Motor neuron (in vitro differentiated cells): ENCODE measurements around the gene AFF3. TPM values are rescaled to one million over a fixed set of nuclear protein-coding genes. Genes with fewer than 3 reads are reported as not detected.
"Not testable (repeated sequence)": the region's sequence is repeated elsewhere in the genome, so short reads cannot be mapped to it uniquely, and the experiment has no call there.

Source experiments
- ATAC-seq, 8 experiments: fragments of 200-7000 bp; cut with Tn5 transposase; replicated peaks in 6 of 8; 2 replicates each; pipeline ENCODE4 v1.8.0; 2021; ENCODE audit warnings: mild to moderate bottlenecking in 8 of 8, moderate library complexity in 8 of 8
- H3K27ac ChIP-seq, 2 donors: fragments of 250-450 bp; sonication (Bioruptor Pico); 2 replicates each; pipeline ENCODE4 v1.9.0; 2021; ENCODE audit warnings: antibody characterized with exemption in 2 of 2, mild to moderate bottlenecking in 2 of 2, moderate library complexity in 1 of 2
- H3K4me1 ChIP-seq, 2 donors: fragments of 250-450 bp; sonication (Bioruptor Pico); replicated peaks in 1 of 2; 2 replicates each; pipeline ENCODE4 v1.6.1; 2021; ENCODE audit warnings: antibody characterized with exemption in 2 of 2, mild to moderate bottlenecking in 2 of 2, moderate library complexity in 1 of 2
- H3K4me3 ChIP-seq, 5 donors: fragments of 250-450 bp; sonication (Bioruptor Pico); 2 replicates each; pipeline ENCODE4 v1.9.0; 2021; ENCODE audit warnings: antibody characterized with exemption in 5 of 5, mild to moderate bottlenecking in 5 of 5, moderate library complexity in 4 of 5
- WGBS, 10 experiments: fragments of 450-650 bp; shearing (Covaris generic); methylation state at CpG; one replicate each; pipeline ENCODE4 v1.0.0; 2022; 5-methylcytosine and 5-hydroxymethylcytosine counted together
- in situ Hi-C, 9 experiments: fragments of 400-800 bp; cut with MboI; loops; one replicate each; pipeline ENCODE4 v1.15.0; 2021; ENCODE audit warnings: low sequenced_read_pairs in 9 of 9, low pct_unique_long_range_greater_than_20kb in 2 of 9; ENCODE audit not compliant: unreplicated experiment in 9 of 9
- total RNA-seq, 8 experiments: library from RNA; unstranded; fragments of 300-600 nt; gene quantifications; 2 replicates each; pipeline versions ENCODE4 v1.2.3 to v1.2.4, GENCODE V29; 2022

Gene AFF3
- total RNA-seq, 8 experiments from 2014 or later: 0.99 to 33.6 (median 16.7) TPM

DNA sequence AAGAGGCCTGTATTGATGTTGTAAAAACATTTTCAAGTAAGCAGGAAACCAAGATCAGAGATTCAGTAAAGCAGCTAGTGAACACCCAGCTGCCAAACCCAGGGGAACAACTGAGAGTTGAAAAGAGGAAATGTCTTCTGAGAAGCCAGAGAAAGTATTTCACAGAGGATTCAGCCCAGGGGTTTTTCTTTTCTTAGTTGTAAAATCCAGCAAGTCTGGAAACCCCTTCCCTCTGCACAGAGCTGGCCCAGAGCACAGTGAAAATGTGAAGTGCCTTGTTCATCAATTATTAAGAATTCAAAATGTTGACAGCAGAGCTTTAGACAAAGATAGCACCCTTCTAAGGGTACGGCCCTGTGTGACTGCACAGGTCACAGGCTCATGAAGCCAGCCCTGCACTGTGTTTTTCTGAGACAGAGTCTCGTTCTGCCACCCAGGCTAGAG, 28.4 kb downstream of the AFF3 start:
- ATAC-seq: no peak
- Histone ChIP-seq H3K27ac (no peak overlapping the region), H3K4me3 (no peak overlapping the region), H3K4me1 (peaks cover 3 to 5% of the 10 kb centered on the region in 2 donors)
- WGBS, 10 experiments: 20 to 86% methylated on average over 1 of the region's 2 CpGs; no CpG with 5 or more reads in 8 of the 10 experiments
- in situ Hi-C loops: loop anchor here in 1 of 9 experiments (25.0 kb wide), 1 partner anchor 98 kb away; no protein-coding TSS in a partner anchor

GRCh38 chr2:100110614-100111000, 31.8 kb downstream of the AFF3 start:
- no peak overlapping the region for H3K4me3 ChIP-seq
- H3K4me1 ChIP-seq: peaks cover 34 to 36% of the 10 kb centered on the region in 2 donors
- in situ Hi-C loops: loop anchor here in 1 of 9 experiments (25.0 kb wide), 1 partner anchor 102 kb away; no protein-coding TSS in a partner anchor
- ATAC-seq: no peak
- no peak overlapping the region for H3K27ac ChIP-seq
- 0 to 100% (median 100%) methylated on average over 1 to 2 of the region's 2 CpGs; no CpG with 5 or more reads in 5 of the 10 experiments for WGBS, 10 experiments

DNA sequence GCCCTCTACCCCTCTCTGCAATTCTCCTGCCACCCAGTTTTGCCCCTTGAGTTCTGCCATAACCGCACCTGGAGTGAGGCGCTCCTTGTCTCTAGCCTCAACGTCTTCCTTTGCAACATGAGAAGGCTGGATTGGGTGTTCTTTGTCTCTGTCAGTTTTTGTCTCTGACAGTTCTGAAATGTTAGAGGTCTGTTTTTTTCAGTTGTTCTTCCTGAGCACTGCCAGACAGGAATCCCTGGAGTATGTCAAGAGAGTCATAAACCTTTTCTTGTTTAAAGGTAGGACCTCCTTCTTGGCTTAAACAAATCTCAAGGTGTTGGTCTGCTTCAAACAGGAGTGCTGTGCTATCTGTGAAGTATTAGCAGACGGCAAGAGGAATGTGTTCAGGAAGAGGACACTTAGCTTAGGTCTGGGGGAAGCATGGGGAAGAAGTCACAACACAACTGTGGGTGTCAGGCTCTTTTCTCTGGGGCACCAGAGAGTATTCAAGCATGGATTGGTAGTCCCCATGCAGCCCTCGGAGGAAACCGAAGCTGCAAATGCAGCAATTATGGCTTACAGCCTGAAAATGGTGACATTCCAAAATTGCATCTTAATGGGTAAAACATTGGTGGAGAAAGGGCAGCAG, 32.3 kb downstream of the AFF3 start:
- in situ Hi-C loops: loop anchor here in 1 of 9 experiments (25.0 kb wide), 1 partner anchor 102 kb away; no protein-coding TSS in a partner anchor
- 21 to 100% (median 87%) methylated on average over 1 to 6 of the region's 6 CpGs; no CpG with 5 or more reads in 1 of the 10 experiments for WGBS, 10 experiments
- ATAC-seq: no peak

GRCh38 chr2:100108648-100109020, 33.8 kb downstream of the AFF3 start:
- 17 to 80% (median 67%) methylated on average over 1 to 2 of the region's 3 CpGs; no CpG with 5 or more reads in 5 of the 10 experiments for WGBS, 10 experiments
- in situ Hi-C loops: loop anchor here in 1 of 9 experiments (25.0 kb wide), 1 partner anchor 104 kb away; no protein-coding TSS in a partner anchor
- ATAC-seq: peak in 2 of 8 experiments; percentile 15 to 52
- not testable (repeated sequence) for H3K4me3 ChIP-seq, H3K27ac ChIP-seq
- H3K4me1 ChIP-seq: peaks cover 38 to 40% of the 10 kb centered on the region in 2 donors

More for the DNA sequence above, 32.3 kb downstream of the AFF3 start:
- peaks cover 38 to 40% of the 10 kb centered on the region in 2 donors for H3K4me1 ChIP-seq
- H3K27ac ChIP-seq: no peak overlapping the region
- no peak overlapping the region for H3K4me3 ChIP-seq

DNA sequence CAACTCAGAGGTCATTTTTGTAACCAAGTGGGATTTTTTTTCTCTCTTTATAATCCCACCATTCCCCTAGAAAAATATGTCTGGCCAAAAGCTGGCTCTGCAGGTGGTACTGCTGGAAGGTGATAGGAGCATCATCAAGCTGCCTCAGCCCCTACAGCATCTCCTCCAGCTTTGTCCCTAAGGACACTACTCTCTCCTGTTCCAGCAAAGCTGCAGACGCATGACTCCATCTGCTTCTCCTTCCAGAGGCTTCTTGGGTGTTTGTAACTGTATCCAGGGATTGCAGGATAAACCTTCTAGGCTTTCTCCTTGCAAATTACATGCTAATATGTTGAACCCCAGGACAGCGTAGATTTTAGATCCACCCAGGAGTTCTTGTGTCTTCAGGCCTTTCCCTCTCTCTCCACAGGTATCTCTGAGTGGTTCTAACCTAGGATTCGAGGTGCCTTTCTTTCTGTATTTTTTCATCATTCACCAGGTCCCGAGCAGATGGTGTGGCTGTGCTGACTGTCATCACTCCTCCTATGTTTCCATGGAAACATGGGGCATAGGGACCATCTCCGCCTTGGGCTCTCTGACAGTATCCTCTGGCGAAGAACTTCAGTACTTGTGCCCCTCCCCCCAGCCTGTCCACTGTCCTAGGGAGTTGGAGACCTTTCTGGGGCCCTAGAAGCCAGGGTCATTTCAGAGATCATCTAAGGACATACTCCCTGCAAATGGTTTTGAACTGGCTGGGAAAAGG, 34.3 kb downstream of the AFF3 start:
- 7 to 92% (median 75%) methylated on average over 1 to 5 of the region's 6 CpGs; no CpG with 5 or more reads in 3 of the 10 experiments for WGBS, 10 experiments
- H3K4me3 ChIP-seq: no peak overlapping the region
- H3K27ac ChIP-seq: peak overlapping the region in 1 of 2 donors; percentile 46
- peak in 4 of 8 experiments; percentile 26 to 45 (median 38) for ATAC-seq
- H3K4me1 ChIP-seq: peaks cover 38 to 40% of the 10 kb centered on the region in 2 donors
- in situ Hi-C loops: loop anchor here in 1 of 9 experiments (25.0 kb wide), 1 partner anchor 104 kb away; no protein-coding TSS in a partner anchor

- Histone ChIP-seq H3K27ac (no peak overlapping the region), H3K4me3 (no peak overlapping the region), H3K4me1 (peaks cover 35 to 40% of the 10 kb centered on the region in 2 donors)
- ATAC-seq: no peak
- 40 to 88% (median 73%) methylated on average over 1 of the region's 1 CpG; no CpG with 5 or more reads in 6 of the 10 experiments for WGBS, 10 experiments
- in situ Hi-C loops: loop anchor here in 1 of 9 experiments (25.0 kb wide), 1 partner anchor 105 kb away; no protein-coding TSS in a partner anchor
Measured at GRCh38 chr2:100107440-100107839, 35.0 kb downstream of the AFF3 start.

DNA sequence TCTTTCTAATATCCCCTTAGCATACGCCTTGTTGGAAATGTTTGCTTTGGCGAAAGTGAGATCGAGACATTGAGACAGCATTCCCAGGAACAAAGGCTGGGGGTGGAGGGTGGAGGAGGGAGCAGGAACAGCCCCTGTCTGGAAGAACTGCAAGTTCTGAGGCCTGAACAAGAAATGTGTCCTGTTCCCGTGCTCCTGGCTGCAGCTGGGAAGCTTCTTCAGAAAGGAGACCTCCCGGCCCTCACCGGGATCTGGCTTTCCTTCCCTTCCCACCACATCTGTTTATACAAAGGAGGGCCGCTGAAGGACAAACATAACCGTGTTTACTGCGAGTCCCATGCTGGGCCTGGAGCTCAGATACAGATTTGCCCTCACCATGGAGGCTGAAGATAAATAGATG, 35.9 kb downstream of the AFF3 start:
- in situ Hi-C loops: loop anchor here in 1 of 9 experiments (25.0 kb wide), 1 partner anchor 106 kb away; no protein-coding TSS in a partner anchor
- ATAC-seq: peak in 1 of 8 experiments; percentile 4
- Histone ChIP-seq H3K4me3 (no peak overlapping the region), H3K27ac (peak overlapping the region in 1 of 2 donors; percentile 11), H3K4me1 (peaks cover 35 to 40% of the 10 kb centered on the region in 2 donors)
- 18 to 100% (median 48%) methylated on average over 1 to 5 of the region's 9 CpGs; no CpG with 5 or more reads in 1 of the 10 experiments for WGBS, 10 experiments

- WGBS, 10 experiments: 33 to 81% (median 57%) methylated on average over 1 to 11 of the region's 12 CpGs; no CpG with 5 or more reads in 1 of the 10 experiments
- Histone ChIP-seq H3K27ac (peak overlapping the region; percentile 77 to 84), H3K4me3 (peak overlapping the region; percentile 43 to 96 (median 86)), H3K4me1 (peaks cover 35 to 40% of the 10 kb centered on the region in 2 donors)
- ATAC-seq: no peak
- in situ Hi-C loops: loop anchor here in 1 of 9 experiments (25.0 kb wide), 1 partner anchor 107 kb away; no protein-coding TSS in a partner anchor
Measured at GRCh38 chr2:100105678-100106054, 36.7 kb downstream of the AFF3 start.

- Histone ChIP-seq H3K4me1 (peaks cover 35 to 39% of the 10 kb centered on the region in 2 donors), H3K4me3 (peak overlapping the region; percentile 43 to 96 (median 86)), H3K27ac (peak overlapping the region; percentile 77 to 84)
- in situ Hi-C loops: loop anchor here in 1 of 9 experiments (25.0 kb wide), 1 partner anchor 107 kb away; no protein-coding TSS in a partner anchor
- 0 to 27% (median 11%) methylated on average over 1 to 13 of the region's 119 CpGs; no CpG with 5 or more reads in 7 of the 10 experiments for WGBS, 10 experiments
- peak; percentile 55 to 78 (median 73) for ATAC-seq
Measured at GRCh38 chr2:100104718-100105677, 37.4 kb downstream of the AFF3 start.

DNA sequence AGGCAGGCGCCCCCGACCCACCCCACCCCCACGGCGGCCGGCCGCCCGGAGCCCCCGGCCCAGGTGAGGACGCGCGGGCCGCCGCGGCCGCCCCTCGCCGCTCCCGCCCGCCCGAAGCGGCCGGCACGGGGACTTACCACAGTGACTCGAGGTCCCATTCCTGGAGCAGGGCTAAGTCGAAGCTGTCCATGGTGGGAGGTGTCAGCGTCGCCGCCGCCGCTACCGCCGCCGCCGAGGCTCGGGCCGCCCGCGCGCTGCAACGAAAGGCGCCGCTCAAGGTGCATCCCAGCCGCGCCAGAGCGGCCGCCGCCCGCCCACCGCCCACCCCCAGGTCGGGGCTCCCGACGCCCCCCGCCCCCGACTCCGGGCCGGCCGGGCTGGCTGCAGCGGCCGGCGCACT, 38.1 kb downstream of the AFF3 start:
- in situ Hi-C loops: loop anchor here in 1 of 9 experiments (25.0 kb wide), 1 partner anchor 108 kb away; no protein-coding TSS in a partner anchor

DNA sequence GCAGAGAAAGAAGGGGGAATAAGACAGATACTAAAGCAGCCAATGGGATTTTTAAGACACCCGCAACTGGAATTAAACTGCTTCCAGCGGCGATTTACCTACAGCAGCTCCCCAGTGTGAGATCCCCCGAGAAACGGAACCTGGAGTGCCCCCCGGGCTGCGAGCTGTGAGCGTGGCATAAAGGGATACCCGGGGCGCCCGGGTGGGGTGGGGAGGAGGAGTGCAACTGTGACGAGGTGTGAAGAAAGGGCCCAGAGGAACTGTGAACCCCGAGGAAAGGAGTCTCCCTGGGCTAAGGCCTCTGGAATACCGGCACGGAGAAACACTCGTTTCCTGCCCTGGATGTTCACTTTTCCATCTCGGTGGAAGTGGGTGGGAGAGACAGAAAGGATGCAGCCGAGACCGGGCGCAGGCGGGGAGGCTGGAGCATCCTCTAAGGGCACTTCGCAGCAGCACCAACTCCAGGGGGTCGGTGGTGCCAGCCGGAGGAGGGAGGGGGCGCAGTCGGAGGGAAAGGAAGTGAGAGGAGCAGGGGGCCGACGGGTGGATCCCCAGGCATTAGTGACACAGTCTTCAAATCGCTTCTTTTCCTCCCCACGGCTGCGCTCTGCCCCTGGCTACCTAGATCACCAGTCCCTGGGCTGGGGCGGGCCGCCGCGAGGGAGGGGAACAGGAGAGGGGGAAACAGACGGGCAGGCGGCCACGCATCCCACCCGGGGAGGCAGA, 38.7 kb downstream of the AFF3 start:
- in situ Hi-C loops: loop anchor here in 1 of 9 experiments (25.0 kb wide), 1 partner anchor 109 kb away; no protein-coding TSS in a partner anchor
- Histone ChIP-seq H3K27ac (peak overlapping the region in 1 of 2 donors; percentile 36), H3K4me1 (peaks cover 34 to 35% of the 10 kb centered on the region in 2 donors), H3K4me3 (peak overlapping the region; percentile 49 to 59 (median 51))
- WGBS, 10 experiments: no CpG with 5 or more reads among the region's 39 CpGs
- peak; percentile 20 to 52 (median 40) for ATAC-seq

More for the DNA sequence above, 38.1 kb downstream of the AFF3 start:
- Histone ChIP-seq H3K4me1 (peaks cover 35% of the 10 kb centered on the region in 2 donors), H3K4me3 (peak overlapping the region; percentile 43 to 96 (median 86)), H3K27ac (peak overlapping the region; percentile 79 to 84)
- peak; percentile 54 to 77 (median 60) for ATAC-seq
- WGBS, 10 experiments: no CpG with 5 or more reads among the region's 60 CpGs
